ENCODE results near the gene GPRASP1.
A peak's percentile ranks its signal among the peaks of the same experiment; 100 is the strongest.
"Not testable (repeated sequence)": the region's sequence is repeated elsewhere in the genome, so short reads cannot be mapped to it uniquely, and the experiment has no call there.

Gene GPRASP1

DNA sequence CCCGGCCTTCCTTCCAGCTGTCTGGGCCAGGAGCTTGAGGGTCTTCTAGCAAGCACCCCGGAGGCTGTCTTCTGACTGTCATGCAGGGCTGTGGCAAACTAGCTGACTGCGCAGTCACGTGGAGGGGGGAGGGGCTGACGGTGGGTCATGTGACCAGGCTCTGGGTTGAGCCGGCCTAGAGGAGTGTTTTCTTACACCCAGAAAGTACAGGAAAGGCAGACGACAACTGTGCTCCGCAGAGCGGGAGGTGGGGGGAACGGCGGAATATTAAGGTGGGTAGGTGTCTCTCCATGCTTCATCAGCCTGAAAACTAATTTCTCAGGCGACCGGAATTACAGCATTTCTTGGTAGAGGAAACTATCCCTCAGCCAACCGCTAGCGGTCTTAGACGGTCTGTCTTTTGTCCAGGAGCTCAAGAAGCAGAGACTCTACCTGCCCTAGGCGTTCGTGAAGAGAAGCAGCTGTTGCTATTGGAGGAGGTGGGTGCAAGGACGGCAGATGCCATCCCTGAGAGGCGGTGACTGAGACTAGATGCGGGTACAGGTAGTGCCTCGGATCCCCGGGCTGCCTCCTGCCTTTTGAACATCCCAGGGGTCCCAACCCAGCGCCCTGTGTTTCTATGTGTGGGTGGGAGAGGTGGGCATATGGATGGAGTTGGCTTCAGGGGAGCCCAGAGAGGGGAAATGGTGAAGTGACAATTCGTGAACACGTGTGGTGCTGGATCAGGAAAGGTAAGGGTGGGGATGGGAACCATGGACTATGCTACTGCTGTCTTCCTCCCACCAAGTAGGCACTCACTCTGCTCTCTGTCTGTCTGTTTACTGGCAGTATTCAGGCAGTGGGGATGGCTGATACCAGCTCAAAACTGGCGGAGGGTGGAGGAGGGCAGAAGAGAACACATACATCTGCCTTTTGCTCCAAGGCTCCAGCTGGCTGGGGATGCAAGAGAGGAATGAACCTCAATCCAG is 8.8 kb downstream of the GPRASP1 start:
- Histone ChIP-seq H3K9me3 (ENCODE audit: insufficient read depth, low read depth, low read length) (no peaks in the 10 kb centered on the region), H3K27me3 (ENCODE audit: insufficient read depth, low read length) (no peaks in the 10 kb centered on the region), H3K4me1 (ENCODE audit: insufficient read depth, low read length) (no peaks in the 10 kb centered on the region), H3K27ac (ENCODE audit: low read length) (no peak overlapping the region), H3K9ac (ENCODE audit: low read depth, low read length) (peak overlapping the region; percentile 73), H3K4me3 (ENCODE audit: low read length) (peak overlapping the region; percentile 77), H3K36me3 (ENCODE audit: insufficient read depth, low read depth, low read length) (no peaks in the 10 kb centered on the region)

DNA sequence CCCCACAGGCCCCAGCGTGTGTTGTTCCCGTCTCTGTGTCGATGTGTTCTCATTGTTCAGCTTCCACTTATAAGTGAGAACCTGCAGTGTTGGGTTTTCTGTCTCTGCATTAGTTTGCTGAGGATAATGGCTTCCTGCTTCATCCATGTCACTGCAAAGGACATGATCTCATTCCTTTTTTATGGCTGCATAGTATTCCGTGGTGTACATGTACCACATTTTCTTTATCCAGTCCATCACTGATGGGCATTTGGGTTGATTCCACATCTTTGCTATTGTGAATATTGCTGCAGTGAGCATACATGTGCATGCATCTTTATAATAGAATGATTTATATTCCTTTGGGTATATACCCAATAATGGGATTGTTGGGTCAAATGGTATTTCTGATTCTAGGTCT is 12.5 kb downstream of the GPRASP1 start:
- H3K27me3 ChIP-seq (ENCODE audit: insufficient read depth, low read length); H3K27ac ChIP-seq (ENCODE audit: low read length); H3K9ac ChIP-seq (ENCODE audit: low read depth, low read length); H3K4me1 ChIP-seq (ENCODE audit: insufficient read depth, low read length); H3K36me3 ChIP-seq (ENCODE audit: insufficient read depth, low read depth, low read length); H3K9me3 ChIP-seq (ENCODE audit: insufficient read depth, low read depth, low read length); H3K4me3 ChIP-seq (ENCODE audit: low read length): not testable (repeated sequence)

DNA sequence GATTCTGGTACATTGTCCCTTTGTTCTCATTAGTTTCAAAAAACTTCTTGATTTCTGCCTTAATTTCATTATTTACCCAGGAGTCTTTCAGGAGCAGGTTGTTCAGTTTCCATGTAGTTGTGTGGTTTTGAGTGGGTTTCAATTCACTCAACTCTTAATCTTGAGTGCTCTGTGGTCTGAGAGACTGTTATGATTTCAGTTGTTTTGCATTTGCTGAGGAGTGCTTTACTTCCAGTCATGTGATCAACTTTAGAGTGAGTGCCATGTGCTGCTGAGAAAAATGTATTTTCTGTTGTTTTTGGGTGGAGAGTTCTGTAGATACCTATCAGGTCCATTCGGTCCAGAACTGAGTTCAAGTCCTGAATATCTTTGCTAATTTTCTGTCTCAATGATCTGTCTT is 15.8 kb downstream of the GPRASP1 start:
- not testable (repeated sequence) for H3K27ac ChIP-seq (ENCODE audit: low read length); H3K4me1 ChIP-seq (ENCODE audit: insufficient read depth, low read length); H3K4me3 ChIP-seq (ENCODE audit: low read length); H3K36me3 ChIP-seq (ENCODE audit: insufficient read depth, low read depth, low read length); H3K9me3 ChIP-seq (ENCODE audit: insufficient read depth, low read depth, low read length); H3K9ac ChIP-seq (ENCODE audit: low read depth, low read length); H3K27me3 ChIP-seq (ENCODE audit: insufficient read depth, low read length)

DNA sequence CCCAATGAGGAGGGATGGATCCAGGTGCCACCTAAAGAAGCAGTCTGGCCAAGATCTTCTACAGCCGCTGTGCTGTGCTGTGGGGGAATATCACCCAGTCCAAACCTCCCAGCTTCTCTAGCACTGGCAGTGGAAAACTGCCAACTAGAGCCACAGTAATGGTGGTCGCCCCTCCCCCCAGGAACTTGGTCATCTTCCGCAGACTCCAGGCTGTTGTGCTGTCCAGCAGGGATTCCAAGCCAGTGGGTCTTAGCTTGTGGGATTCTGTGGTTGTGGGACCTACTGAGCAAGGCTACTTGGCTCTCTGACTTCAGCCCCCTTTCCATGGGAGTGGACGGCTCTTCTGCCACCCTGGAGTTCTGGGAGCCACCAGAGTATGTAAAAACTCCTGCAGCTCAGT is 18.2 kb downstream of the GPRASP1 start:
- no peaks in the 10 kb centered on the region for H3K27me3 ChIP-seq (ENCODE audit: insufficient read depth, low read length)
- H3K4me3 ChIP-seq (ENCODE audit: low read length), result no peak overlapping the region
- no peak overlapping the region for H3K27ac ChIP-seq (ENCODE audit: low read length)
- H3K36me3 ChIP-seq (ENCODE audit: insufficient read depth, low read depth, low read length), result no peaks in the 10 kb centered on the region
- no peaks in the 10 kb centered on the region for H3K9me3 ChIP-seq (ENCODE audit: insufficient read depth, low read depth, low read length)
- H3K4me1 ChIP-seq (ENCODE audit: insufficient read depth, low read length), result no peaks in the 10 kb centered on the region
- H3K9ac ChIP-seq (ENCODE audit: low read depth, low read length), result no peak overlapping the region

DNA sequence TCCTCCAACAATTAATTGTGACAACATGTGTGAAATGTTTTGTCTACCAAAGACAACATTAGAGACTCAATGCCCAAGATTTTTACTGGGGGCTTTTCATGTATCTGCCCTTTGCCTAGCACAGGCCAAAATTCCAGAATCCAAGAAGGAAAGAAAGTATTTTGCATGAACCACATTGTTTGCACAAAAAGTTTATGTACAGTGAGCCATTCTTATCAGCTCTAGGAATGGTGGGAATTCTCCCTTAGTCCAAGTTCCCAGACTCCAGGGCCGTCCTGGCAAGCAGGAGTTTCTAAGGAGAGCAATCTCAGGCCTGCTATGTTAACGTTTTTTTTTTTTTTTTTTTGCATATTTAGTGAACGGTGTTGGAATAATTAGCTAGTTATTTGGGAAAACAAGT is 21.6 kb downstream of the GPRASP1 start:
- Histone ChIP-seq H3K9me3 (ENCODE audit: insufficient read depth, low read depth, low read length) (no peaks in the 10 kb centered on the region), H3K36me3 (ENCODE audit: insufficient read depth, low read depth, low read length) (no peaks in the 10 kb centered on the region), H3K4me3 (ENCODE audit: low read length) (no peak overlapping the region), H3K4me1 (ENCODE audit: insufficient read depth, low read length) (no peaks in the 10 kb centered on the region), H3K9ac (ENCODE audit: low read depth, low read length) (no peak overlapping the region), H3K27me3 (ENCODE audit: insufficient read depth, low read length) (no peaks in the 10 kb centered on the region), H3K27ac (ENCODE audit: low read length) (no peak overlapping the region)

DNA sequence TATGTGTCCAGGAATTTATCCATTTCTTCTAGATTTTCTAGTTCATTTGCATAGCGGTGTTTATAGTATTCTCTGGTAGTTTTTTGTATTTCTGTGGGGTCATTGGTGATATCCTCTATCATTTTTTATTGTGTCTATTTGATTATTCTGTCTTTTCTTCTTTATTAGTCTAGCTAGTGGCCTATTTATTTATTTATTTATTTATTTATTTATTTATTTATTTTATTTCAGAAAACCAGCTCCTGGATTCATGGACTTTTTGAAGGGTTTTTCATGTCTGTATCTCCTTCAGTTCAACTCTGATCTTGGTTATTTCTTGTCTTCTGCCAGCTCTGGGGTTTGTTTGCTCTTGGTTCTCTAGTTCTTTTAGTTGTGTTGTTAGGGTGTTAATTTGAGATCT is 26.2 kb downstream of the GPRASP1 start:
- not testable (repeated sequence) for H3K9me3 ChIP-seq (ENCODE audit: insufficient read depth, low read depth, low read length); H3K27ac ChIP-seq (ENCODE audit: low read length); H3K4me3 ChIP-seq (ENCODE audit: low read length); H3K27me3 ChIP-seq (ENCODE audit: insufficient read depth, low read length); H3K9ac ChIP-seq (ENCODE audit: low read depth, low read length); H3K36me3 ChIP-seq (ENCODE audit: insufficient read depth, low read depth, low read length); H3K4me1 ChIP-seq (ENCODE audit: insufficient read depth, low read length)

DNA sequence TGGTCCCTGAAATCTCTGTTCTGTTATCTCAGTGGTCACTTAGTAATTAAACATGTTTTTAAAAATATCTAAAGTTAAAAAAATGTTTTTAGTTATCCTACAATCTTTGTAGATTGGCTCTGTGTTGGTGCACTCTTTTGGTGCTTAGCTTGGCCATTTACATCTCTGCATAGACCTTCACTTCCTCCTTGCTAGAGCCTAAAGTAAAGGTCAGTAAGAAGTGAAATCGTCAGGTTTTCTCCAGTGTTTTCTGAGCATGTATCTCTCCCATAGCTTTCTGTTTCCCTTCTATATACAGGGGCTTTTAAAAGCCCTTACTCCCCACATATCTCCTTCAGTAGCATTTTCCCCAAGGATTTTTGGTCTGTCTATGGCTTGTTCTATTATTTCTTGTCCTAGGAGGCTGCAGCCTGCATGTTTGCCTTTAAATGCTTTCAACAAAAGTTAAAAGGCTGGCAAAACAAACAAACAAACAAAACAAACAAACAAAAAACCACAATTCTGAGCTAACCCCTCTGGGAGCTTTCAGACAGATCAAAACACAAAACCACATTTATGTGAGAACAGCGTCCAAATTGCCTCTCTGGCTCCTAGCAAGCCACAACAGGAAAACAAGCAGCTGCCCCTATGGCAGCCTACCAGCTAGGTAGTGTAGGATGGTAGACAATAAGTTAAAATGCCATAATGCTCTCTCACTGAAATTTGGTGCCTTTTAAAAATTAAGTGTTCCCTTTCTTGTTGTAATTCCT is 33.7 kb downstream of the GPRASP1 start:
- Histone ChIP-seq H3K4me1 (ENCODE audit: insufficient read depth, low read length) (no peaks in the 10 kb centered on the region), H3K9me3 (ENCODE audit: insufficient read depth, low read depth, low read length) (0 out of 2 replicates have a peak, but pooled peaks cover 6% of the 10 kb centered on the region), H3K27ac (ENCODE audit: low read length) (no peak overlapping the region), H3K36me3 (ENCODE audit: insufficient read depth, low read depth, low read length) (no peaks in the 10 kb centered on the region), H3K27me3 (ENCODE audit: insufficient read depth, low read length) (no peaks in the 10 kb centered on the region), H3K4me3 (ENCODE audit: low read length) (no peak overlapping the region), H3K9ac (ENCODE audit: low read depth, low read length) (no peak overlapping the region)

DNA sequence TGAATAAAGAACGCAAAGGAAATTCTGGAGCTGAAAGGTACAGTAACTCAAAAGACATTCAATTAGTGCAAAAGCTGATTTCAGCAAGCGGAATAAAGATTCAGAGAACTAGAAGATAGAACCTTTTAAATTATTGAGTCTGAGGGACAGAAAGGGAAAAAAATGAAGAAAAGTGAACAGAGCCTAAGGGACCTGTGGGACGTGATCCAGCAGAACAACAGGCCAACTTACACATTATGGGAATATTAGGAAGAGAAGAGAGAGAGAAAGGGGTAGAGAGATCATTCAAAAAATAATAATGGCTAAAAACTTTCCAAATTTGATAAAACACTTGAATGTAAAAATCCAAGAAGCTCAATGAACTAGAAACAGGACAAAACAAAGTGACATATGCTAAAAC is 43.5 kb downstream of the GPRASP1 start:
- Histone ChIP-seq H3K36me3 (ENCODE audit: insufficient read depth, low read depth, low read length) (no peaks in the 10 kb centered on the region), H3K27me3 (ENCODE audit: insufficient read depth, low read length) (no peaks in the 10 kb centered on the region), H3K4me3 (ENCODE audit: low read length) (no peak overlapping the region), H3K27ac (ENCODE audit: low read length) (no peak overlapping the region), H3K9ac (ENCODE audit: low read depth, low read length) (no peak overlapping the region), H3K4me1 (ENCODE audit: insufficient read depth, low read length) (no peaks in the 10 kb centered on the region), H3K9me3 (ENCODE audit: insufficient read depth, low read depth, low read length) (peaks cover 4% of the 10 kb centered on the region)

DNA sequence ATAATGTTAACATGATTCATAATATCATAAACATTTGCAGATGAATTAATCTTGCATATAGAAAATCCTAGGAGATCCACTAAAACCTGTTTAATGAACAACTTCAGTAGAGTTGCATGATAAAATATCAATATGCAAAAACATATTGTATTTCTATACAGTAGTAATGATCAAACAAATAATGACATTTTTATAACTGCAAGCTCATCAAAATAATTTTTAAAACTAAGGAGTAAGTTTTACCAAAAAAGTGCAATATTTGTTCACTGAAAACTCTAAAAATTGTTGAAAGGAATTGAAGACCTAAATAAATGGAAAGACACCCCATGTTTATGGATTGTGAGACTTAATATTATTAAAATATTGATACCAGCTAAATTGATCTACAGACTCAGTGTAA is 45.0 kb downstream of the GPRASP1 start:
- peaks cover 4% of the 10 kb centered on the region for H3K9me3 ChIP-seq (ENCODE audit: insufficient read depth, low read depth, low read length)
- H3K27ac ChIP-seq (ENCODE audit: low read length), result no peak overlapping the region
- no peaks in the 10 kb centered on the region for H3K27me3 ChIP-seq (ENCODE audit: insufficient read depth, low read length)
- H3K9ac ChIP-seq (ENCODE audit: low read depth, low read length), result no peak overlapping the region
- H3K36me3 ChIP-seq (ENCODE audit: insufficient read depth, low read depth, low read length), result no peaks in the 10 kb centered on the region
- H3K4me3 ChIP-seq (ENCODE audit: low read length), result no peak overlapping the region
- no peaks in the 10 kb centered on the region for H3K4me1 ChIP-seq (ENCODE audit: insufficient read depth, low read length)

DNA sequence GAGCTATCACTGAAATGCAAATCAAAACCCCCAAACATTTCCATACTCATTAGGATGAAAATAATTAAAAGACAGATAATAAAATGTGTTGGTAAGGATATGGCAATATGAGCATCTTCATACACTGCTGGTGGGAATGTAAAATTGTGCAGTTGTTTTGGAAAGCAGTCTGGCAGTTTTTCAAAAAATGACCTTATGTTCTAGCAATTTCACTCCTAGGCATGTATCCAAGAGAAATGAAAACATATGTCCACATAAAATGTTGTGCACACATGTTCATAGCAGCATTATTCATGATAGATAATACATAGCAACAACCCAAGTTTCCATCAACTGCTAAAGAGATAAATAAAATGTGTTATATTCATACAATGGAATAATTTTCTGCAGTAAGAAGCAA is 46.2 kb downstream of the GPRASP1 start:
- H3K27me3 ChIP-seq (ENCODE audit: insufficient read depth, low read length), result no peaks in the 10 kb centered on the region
- H3K4me1 ChIP-seq (ENCODE audit: insufficient read depth, low read length), result no peaks in the 10 kb centered on the region
- no peaks in the 10 kb centered on the region for H3K36me3 ChIP-seq (ENCODE audit: insufficient read depth, low read depth, low read length)
- H3K9ac ChIP-seq (ENCODE audit: low read depth, low read length), result no peak overlapping the region
- no peaks in the 10 kb centered on the region for H3K9me3 ChIP-seq (ENCODE audit: insufficient read depth, low read depth, low read length)
- no peak overlapping the region for H3K4me3 ChIP-seq (ENCODE audit: low read length)
- H3K27ac ChIP-seq (ENCODE audit: low read length), result no peak overlapping the region
